HT1080 (cell line): ENCODE data around the gene POSTN. TPM values are rescaled to one million over a fixed set of nuclear protein-coding genes. Genes with fewer than 3 reads are reported as not detected.

Experiments
- DNase-seq: peaks from one replicate; pipeline ENCODE4 v3.0.0-alpha.2; 2015; ENCODE audit warnings: low read depth
- polyA plus RNA-seq, 2 experiments: library from polyadenylated mRNA; depleted of rRNA; stranded (reverse); fragments of >200 nt; gene quantifications; 2 replicates each; pipeline ENCODE4 v1.2.3, GENCODE V29; 2015
- total RNA-seq: library from RNA; depleted of rRNA; stranded (reverse); fragments of >200 nt; shearing (Covaris generic); gene quantifications from 2 replicates; pipeline ENCODE4 v1.2.3, GENCODE V29; 2014; rRNA removed

Gene POSTN
- total RNA-seq, result not detected in 2 replicates
- 0.16 TPM in 1 of 2 replicates, not detected in the other for polyA plus RNA-seq (2015; cell fraction: cytosol; rRNA removed)
- 0.08 and 0.19 TPM in 2 replicates for polyA plus RNA-seq (2015; cell fraction: nucleus; rRNA removed)

- no peak for DNase-seq
Measured at GRCh38 chr13:37598597-37598996, at the start of gene POSTN. POSTN (minus strand) TSS chr13:37598768; CDS start chr13:37598726, 42 bp downstream.

GRCh38 chr13:37647031-37647650, 48.6 kb upstream of the POSTN start:
- DNase-seq, result no peak

GRCh38 chr13:37646531-37646930, 48.0 kb upstream of the POSTN start:
- DNase-seq, result no peak

DNA sequence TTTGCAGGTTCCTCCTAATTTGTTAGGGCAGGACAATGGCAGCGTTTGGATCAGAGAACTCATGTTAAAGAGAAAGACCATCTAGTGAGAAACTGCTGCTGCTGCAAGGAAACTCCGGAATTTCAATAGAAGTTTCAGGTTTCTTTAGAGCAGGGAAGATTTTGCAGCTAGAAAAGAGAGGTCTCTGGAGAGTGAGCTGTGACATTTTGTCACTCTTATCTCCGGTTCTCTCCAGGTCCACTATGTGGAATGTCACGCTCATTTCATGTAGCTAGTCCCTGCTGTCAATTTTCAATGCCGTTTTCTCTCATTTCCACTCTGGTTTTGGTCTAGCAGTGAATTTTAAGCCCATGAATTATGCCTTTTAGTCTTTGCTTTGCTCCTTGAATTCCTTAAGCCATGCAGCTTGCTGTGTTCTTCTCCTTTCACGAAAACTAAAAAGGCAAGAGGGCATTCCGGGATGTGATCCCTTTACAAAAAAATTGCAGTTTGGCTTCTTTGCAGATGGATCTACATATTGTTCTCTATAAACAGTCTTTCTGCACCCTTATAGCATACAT, 46.7 kb upstream of the POSTN start:
- no peak for DNase-seq

DNA sequence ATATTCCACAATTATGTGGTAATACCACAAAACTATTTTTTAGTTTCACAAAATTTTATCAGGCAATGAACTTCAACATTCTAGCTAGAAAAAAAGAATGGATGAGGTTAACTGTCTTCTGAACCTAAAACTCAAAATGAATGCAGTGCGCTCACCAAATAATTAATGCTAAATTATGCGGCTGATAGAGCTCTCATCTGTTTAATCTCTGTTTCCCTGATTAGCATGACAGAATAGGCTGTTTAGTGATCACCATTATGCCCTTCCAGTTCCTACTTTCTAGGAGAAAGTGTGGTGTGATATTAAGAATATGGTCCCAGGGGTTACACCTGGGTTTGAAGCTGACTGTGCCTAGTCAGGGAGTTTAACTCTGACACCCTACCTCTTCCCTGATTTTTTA, 42.8 kb upstream of the POSTN start:
- no peak for DNase-seq

DNA sequence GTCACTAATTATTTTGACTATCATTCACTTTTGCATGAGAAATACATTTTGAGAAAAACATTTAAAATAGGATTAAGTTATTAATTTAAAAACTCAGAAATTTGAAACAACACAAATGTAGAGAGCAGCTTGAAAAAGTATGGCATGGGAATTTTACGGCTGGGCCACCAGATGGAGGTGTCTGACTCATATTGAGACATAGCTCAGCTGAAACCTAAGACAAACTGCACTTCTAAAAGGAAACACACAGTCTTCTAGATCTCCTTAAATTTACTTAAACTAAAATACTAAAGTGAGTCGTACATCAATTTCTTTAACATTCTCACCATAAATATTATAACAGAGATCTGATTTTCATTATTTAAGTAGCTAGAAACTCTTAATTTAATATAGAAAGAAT, 41.9 kb upstream of the POSTN start:
- peak; percentile 54 for DNase-seq

- no peak for DNase-seq
Measured at GRCh38 chr13:37636701-37637100, 38.1 kb upstream of the POSTN start.

DNA sequence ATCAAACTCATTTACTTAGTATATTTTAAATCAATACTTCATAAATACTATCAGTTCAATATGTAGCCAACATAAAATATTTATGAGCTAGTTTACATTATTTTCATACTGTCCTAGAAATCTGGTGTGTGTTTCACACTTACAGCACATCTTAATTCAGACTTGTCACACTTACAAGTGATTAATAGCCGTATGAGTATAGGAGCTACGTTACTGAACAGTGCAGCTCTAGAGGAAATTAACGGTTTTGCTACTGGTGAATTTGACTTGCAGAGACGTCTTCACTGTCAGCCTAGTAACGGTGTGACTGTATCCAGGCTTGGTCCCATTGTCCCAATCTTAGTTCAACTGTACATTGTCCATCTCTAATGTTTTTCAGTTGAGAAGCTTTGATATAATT, 33.7 kb upstream of the POSTN start:
- no peak for DNase-seq

DNA sequence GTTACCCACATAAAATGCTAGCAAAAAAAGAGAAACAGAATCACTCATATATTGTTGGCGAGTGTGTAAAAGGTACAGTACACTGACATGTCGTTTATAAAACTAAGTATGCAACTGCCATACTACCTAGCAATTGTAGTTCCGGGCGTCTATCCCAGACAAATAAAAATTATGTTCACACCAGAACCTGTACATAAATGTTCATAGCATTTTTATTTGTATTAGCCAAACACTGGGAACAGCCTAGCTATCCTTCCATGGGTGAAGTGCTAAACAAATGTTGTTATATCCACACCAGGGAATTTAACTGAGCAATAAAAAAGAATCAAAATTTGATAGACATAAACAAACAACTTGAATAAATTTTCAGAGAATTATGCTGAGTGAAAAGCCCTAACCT, 28.9 kb upstream of the POSTN start:
- DNase-seq, result no peak

GRCh38 chr13:37621811-37622361, 23.3 kb upstream of the POSTN start:
- no peak for DNase-seq

GRCh38 chr13:37618554-37618953, 20.0 kb upstream of the POSTN start:
- DNase-seq, result no peak

GRCh38 chr13:37617173-37617572, 18.6 kb upstream of the POSTN start:
- peak; percentile 85 for DNase-seq

DNA sequence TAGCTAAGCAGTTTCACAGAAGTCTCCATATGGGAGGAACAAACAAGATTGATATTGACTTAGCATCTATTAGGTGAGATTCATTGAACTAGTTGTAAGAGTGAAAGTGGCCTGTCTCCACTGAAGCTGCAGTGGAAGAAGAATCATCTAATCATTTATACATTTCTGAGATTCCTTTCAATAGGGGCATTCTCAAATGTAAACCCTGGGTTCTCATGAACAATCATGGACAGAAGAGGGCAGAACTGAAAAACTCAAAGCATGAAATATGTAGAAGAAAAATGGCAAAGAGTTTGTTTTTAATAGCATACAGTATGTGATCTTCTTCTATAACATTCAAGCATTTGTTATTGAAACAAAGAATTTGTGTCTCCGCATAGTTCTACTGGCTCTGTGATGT, 17.6 kb upstream of the POSTN start:
- no peak for DNase-seq

- DNase-seq, result no peak
Measured at GRCh38 chr13:37615276-37615675, 16.7 kb upstream of the POSTN start.

DNA sequence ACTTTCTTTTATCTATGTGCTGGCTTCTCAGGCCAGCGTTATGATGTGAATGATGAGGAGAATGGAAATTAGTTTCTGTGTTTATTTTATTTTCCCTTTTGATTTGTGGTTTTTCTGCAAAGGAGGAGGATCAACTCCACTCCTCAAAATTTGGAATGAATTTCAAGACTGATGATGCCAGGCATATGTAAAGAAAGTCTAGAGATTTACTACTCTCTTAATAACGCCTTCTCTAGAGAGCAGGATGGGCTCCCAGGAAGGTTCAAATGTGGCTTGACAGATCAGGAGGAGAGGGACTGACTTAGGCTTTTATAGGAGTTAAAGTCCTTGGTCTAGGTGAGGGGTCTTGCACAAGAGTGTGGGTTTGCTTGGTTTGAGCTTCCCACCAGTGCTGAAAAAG, 15.1 kb upstream of the POSTN start:
- DNase-seq, result no peak

DNA sequence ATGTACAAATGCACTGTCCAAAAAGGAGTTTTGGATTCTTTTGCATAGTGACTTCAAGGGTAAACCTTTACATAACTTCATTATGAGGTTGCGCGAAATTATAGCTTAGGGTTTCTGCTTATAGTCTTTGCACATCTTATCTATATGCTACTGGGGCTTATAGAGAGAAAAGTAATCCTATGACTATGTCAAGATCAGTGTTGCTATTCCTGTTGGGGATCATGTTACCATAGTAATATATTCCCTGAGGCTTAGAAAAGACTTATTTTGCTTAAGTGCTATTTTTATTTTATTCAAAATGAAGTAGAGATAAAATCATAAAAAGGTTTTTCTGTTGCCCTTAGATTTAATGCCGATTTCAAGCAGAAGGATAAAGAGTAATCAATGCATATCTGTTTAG, 14.7 kb upstream of the POSTN start:
- DNase-seq, result no peak

DNA sequence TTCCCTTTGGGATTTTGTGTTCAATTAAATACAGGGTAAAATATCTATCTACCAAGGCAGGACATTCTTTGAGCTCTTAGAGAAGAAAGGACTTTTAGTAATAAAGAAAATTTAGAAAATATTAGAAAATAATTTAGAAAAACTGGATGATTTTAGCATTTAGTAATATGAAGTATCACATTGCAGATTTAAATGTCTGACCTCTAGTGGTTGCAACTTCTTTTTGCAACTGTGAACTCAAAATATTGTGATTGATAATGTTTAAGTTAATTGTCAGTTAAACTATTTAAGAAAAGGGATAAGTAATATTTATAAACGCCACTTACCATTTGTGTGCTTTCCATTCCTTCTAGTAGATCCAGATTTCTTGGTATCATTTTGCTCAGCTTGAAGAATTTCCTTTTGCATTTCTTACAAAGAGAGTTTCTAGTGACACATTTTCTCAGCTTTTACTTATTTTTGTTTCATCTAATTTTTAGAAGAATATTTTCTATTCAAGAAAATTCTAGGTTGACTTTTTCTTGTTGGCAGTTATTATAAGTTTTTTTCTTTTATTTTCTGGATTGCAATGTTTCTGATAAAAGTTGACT, 10.3 kb upstream of the POSTN start:
- no peak for DNase-seq

DNA sequence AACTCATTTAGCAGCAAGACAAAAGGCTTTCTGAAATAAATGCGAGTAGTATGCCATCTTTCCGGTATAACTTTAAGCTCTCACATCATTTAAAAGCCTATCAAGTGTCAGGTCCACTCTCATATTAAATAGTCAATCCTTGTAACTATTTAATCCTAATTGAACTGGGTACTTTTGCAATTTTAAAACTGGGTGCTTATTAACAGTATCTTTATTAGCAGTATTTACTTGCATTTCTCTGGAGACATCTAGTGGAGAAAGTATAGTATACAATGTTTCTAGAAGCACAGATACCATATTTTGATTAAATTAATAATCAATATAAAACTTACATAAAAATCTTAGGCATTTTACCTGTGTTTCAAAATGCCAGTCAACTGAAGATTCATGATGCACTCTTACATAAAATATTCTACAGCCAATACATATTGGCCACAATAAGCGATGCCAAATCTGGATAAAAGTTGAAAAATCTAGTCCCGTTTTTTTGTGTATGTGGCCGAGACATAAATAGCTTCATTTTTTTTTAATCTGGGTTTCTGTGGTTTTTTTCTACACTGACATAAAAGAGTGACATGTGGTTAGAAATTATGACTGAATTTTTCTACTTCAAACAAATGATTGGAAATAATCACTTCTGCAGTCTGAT, 4.3 kb upstream of the POSTN start:
- DNase-seq, result no peak

- no peak for DNase-seq
Measured at GRCh38 chr13:37601648-37602440, 3.3 kb upstream of the POSTN start.

DNA sequence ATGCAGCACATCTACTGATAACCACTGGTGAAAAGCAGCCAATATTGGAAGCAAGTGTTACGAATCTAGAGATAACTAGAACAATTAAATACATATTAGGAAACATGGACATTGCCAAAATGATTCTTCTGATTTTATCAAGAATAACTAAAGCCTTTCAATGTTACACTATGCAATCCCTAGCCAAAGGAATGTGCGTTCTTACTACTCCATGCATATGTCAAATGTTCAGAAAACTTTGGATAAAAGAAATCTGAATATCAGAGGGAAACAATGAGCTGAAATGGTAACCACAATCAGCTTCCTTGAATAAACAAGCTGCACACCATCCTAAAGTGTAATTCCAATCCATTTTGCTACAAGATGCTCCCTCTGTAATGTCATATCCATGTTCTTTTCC, 951 bp upstream of the POSTN start:
- DNase-seq, result no peak

DNA sequence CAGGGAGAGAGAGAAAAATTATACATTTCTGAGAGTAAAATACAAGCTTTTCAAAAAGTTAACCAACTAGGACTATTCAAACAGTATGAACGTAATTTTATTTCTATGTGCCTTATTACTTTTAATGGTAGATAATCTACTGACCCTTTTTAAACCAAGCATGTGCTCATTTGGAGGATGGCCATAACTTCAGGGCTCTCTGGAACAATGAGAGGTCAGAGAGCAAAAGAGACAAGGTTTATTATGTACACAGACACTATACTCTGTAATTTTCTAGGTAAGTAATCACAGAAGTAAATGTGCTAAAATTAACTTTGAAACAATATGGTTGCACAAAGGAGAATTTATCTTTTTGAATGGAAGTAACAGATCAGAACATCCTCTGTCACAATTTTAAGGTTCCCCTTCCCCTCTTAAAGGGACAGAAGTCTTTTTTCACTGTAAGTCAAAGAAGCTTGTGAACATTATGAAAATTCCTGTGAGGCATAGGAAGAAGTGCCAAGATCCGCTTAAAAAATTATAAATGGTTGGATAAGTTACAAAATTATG, 1.0 kb downstream of the POSTN start:
- DNase-seq, result no peak
